Stimulated activated CD8-positive, alpha-beta memory T cell treated with anti-CD3 and anti-CD28 coated beads, Interleukin-7, amount 100 ng/mL, for 1 hour (primary cell): ENCODE data around the gene KEAP1.

Experiments used
- DNase-seq, 2 donors: peaks; one replicate each; pipeline ENCODE4 v3.0.0-alpha.2; 2020; ENCODE audit warnings: low read depth in 2 of 2

The KEAP1 gene

GRCh38 chr19:10450191-10450852 is 52.8 kb downstream of the KEAP1 start:
- DNase-seq: no peak

DNA sequence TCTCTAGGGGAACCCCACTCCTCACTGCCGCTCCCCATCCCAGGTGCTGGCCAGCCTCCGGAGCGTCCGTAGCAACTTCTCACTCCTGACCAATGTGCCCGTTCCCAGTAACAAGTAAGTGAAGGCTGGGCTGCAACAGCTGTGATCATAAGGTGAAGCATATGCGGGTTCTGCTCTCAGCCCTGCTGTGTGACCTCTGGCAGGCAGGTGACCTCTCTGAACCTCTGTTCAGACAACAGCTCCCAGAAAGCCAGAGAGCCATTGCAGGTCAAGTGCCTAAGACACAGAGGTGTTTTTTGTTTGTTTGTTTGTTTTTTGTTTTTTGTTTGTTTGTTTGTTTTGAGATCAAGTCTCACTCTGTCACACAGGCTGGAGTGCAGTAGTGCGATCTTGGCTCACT is 54.1 kb downstream of the KEAP1 start:
- no peak for DNase-seq

GRCh38 chr19:10442698-10443097 is 60.5 kb downstream of the KEAP1 start:
- no peak for DNase-seq

GRCh38 chr19:10439588-10439987 is 63.6 kb downstream of the KEAP1 start:
- no peak for DNase-seq
